ENCODE measurements around the gene NRF1.
"Not testable (repeated sequence)": the region's sequence is repeated elsewhere in the genome, so short reads cannot be mapped to it uniquely, and the experiment has no call there.

DNA sequence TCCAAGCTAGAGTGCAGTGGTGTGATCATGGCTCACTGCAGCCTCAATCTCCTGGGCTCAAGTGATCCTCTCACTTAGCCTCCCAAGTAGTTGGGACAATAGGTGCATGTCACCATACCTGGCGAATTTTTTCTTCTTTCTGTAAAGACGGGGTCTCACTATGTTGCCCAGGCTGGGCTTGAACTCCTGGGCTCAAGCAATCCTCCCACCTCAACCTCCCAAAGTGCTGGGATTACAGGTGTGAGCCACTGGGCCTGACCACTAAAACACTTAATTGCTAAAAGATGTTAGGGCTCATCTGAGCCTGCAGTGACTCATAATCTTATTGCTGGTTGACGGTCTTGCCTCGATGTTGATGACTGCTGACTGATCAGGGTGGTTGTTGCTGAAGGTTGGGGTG is 63.0 kb downstream of the NRF1 start:
- TF ChIP-seq, protein P1, sequence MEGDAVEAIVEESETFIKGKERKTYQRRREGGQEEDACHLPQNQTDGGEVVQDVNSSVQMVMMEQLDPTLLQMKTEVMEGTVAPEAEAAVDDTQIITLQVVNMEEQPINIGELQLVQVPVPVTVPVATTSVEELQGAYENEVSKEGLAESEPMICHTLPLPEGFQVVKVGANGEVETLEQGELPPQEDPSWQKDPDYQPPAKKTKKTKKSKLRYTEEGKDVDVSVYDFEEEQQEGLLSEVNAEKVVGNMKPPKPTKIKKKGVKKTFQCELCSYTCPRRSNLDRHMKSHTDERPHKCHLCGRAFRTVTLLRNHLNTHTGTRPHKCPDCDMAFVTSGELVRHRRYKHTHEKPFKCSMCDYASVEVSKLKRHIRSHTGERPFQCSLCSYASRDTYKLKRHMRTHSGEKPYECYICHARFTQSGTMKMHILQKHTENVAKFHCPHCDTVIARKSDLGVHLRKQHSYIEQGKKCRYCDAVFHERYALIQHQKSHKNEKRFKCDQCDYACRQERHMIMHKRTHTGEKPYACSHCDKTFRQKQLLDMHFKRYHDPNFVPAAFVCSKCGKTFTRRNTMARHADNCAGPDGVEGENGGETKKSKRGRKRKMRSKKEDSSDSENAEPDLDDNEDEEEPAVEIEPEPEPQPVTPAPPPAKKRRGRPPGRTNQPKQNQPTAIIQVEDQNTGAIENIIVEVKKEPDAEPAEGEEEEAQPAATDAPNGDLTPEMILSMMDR (IDR thresholded peaks at IDR 0.05; ENCODE audit: control extremely low read depth in 1 of 3, insufficient read depth in 1 of 3, low read depth in 1 of 3, low read length in 3 of 3) = not testable (repeated sequence)
- TF ChIP-seq SP1 (IDR thresholded peaks at IDR 0.05; ENCODE audit: low read depth, low read length); POLR2AphosphoS5 (IDR thresholded peaks at IDR 0.05; ENCODE audit: low read depth, low read length); CBX8 (IDR thresholded peaks at IDR 0.05; ENCODE audit: borderline replicate concordance, low read depth, low read length); SUZ12 (IDR thresholded peaks at IDR 0.05; ENCODE audit: low read length): not testable (repeated sequence)
- TF ChIP-seq, protein P2, sequence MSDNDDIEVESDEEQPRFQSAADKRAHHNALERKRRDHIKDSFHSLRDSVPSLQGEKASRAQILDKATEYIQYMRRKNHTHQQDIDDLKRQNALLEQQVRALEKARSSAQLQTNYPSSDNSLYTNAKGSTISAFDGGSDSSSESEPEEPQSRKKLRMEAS (IDR thresholded peaks at IDR 0.05) = not testable (repeated sequence)
